Tibial artery (tissue), 4 donors: ENCODE measurements around the gene COX5B.
"Not testable (repeated sequence)": the region's sequence is repeated elsewhere in the genome, so short reads cannot be mapped to it uniquely, and the experiment has no call there.

Experiments used
- DNase-seq, 2 donors: peaks; one replicate each; pipeline ENCODE4 v3.0.0-alpha.2; 2019
- H3K27ac ChIP-seq, 2 donors: fragments of 200-600 bp; sonication (generic) in 1 of 2; 1 replicate in 1 of 2; 2 replicates in 1 of 2; pipeline ENCODE4 v1.5.1; 2018 to 2019; ENCODE audit warnings: mild to moderate bottlenecking in 1 of 2
- H3K27me3 ChIP-seq, 2 donors: fragments of 200-600 bp; sonication (generic) in 1 of 2; one replicate each; pipeline versions ENCODE4 v1.5.1 to v1.6.0; 2016 to 2019
- H3K36me3 ChIP-seq, 3 donors: fragments of 200-600 bp; sonication (generic) in 2 of 3; one replicate each; pipeline ENCODE4 v1.5.1; 2016 to 2019; ENCODE audit warnings: mild to moderate bottlenecking in 2 of 3
- H3K4me1 ChIP-seq, 4 donors: fragments of 200-600 bp; sonication (generic) in 2 of 4; 1 replicate in 3 of 4; 2 replicates in 1 of 4; pipeline ENCODE4 v1.5.1; 2016 to 2019
- H3K4me3 ChIP-seq, 2 donors: fragments of 200-600 bp; sonication (generic) in 1 of 2; 1 replicate in 1 of 2; 2 replicates in 1 of 2; pipeline ENCODE4 v1.5.1; 2018 to 2019; ENCODE audit warnings: mild to moderate bottlenecking in 2 of 2
- H3K9me3 ChIP-seq, 3 donors: fragments of 200-600 bp; sonication (generic) in 1 of 3; one replicate each; pipeline ENCODE4 v1.5.1; 2016 to 2019
- intact Hi-C: fragments of 100-400 bp; cut with DNase I; formaldehyde crosslinking; loops from one replicate; pipeline ENCODE4 v1.15.0; 2023; ENCODE audit warnings: low total_unique reads
- TF ChIP-seq, protein P1 (sequence below), 2 experiments: fragments of 200-600 bp in 1 of 2; fragments of 450-650 bp in 1 of 2; IDR thresholded peaks; one replicate each; pipeline ENCODE4 v1.5.1; 2017 to 2019; ENCODE audit warnings: antibody characterized with exemption in 2 of 2, mild to moderate bottlenecking in 1 of 2, moderate library complexity in 1 of 2

Gene COX5B

DNA sequence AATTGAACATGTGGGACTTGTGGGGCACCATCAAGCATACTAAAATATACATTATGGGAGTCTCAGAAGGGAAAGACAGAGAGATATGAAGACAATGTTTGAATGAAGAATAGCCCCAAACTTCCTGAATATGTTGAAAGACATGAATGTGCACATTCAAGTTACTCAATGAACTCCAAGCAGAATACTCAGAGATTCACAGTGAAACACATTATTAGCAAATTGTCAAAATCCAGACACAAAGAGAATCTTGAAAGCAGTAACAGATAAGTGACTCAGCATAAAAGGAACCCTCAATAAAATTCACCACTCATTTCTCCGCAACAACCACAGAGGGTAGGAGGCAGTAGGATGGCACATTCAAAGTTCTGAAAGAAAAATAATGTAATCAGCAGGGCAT lies 32.4 kb downstream of the COX5B start:
- intact Hi-C loops, result no loop called here
- no peak for DNase-seq
- Histone ChIP-seq H3K4me3 (no peak overlapping the region), H3K4me1 (no peaks in the 10 kb centered on the region), H3K36me3 (no peaks in the 10 kb centered on the region), H3K27ac (no peak overlapping the region), H3K9me3 (no peaks in the 10 kb centered on the region), H3K27me3 (no peaks in the 10 kb centered on the region)
- TF ChIP-seq, protein P1, sequence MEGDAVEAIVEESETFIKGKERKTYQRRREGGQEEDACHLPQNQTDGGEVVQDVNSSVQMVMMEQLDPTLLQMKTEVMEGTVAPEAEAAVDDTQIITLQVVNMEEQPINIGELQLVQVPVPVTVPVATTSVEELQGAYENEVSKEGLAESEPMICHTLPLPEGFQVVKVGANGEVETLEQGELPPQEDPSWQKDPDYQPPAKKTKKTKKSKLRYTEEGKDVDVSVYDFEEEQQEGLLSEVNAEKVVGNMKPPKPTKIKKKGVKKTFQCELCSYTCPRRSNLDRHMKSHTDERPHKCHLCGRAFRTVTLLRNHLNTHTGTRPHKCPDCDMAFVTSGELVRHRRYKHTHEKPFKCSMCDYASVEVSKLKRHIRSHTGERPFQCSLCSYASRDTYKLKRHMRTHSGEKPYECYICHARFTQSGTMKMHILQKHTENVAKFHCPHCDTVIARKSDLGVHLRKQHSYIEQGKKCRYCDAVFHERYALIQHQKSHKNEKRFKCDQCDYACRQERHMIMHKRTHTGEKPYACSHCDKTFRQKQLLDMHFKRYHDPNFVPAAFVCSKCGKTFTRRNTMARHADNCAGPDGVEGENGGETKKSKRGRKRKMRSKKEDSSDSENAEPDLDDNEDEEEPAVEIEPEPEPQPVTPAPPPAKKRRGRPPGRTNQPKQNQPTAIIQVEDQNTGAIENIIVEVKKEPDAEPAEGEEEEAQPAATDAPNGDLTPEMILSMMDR (IDR thresholded peaks at IDR 0.05), result no peak

DNA sequence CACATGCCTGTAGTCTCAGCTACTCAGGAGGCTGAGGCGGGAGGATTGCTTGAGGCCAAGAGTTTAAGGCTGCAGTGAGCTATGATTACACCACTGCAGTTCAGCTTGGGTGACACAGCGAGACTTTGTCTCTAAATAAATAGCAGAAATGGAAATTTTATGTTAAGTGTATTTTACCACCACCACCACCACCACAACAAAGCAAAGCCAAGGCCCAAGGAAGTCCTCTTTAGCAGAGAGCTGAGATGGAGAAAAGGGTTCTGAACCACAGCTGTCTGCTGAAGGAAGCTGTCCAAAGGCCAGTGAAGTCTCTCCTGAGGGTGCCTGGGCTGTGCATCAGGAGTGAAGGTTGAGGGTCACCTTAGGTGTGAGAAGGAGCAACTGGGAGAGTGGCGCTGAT lies 41.4 kb downstream of the COX5B start:
- DNase-seq, H3K27me3 ChIP-seq, H3K36me3 ChIP-seq, H3K27ac ChIP-seq, H3K9me3 ChIP-seq, H3K4me3 ChIP-seq, H3K4me1 ChIP-seq, intact Hi-C loops: not testable (repeated sequence)

DNA sequence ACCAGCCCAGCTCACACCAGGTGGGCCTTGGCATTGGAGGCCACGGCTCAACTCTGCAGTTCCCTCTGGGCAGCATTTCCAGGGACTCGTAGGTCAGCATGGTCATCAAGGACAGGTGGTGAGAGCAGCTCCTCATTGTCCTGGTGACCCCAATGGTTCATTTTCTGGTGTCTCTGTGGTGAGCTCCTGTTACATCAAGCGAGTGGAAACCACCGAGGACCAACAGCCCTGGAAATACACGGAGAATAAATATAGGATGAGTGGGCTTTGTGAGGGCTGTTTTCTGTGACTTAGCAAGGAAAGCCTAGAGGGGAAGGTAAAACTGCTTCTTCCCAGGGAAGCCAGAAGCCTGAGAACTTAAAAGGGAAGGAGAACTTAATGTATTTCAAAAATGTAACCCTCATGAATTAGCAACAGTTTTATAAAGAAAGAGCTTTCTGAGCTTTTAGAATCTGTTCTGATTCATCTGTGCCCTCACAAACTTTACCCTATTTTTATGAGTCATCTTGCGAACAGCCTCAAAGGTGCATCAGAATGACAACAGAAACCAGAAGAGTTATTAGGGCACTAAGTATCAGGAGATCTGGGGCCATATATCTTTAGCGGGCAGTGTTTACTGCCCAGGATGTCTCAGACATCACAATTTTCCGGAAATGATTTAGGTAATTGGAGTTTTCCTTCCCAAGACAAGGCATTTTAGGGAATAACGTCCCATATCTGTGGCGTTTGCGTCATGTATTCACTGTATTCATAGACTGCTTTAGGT lies 42.4 kb downstream of the COX5B start:
- H3K36me3 ChIP-seq, result no peaks in the 10 kb centered on the region
- DNase-seq, result no peak
- TF ChIP-seq, protein P1 (IDR thresholded peaks at IDR 0.05), result no peak
- H3K27ac ChIP-seq, result no peak overlapping the region
- intact Hi-C loops, result no loop called here
- no peaks in the 10 kb centered on the region for H3K4me1 ChIP-seq
- H3K4me3 ChIP-seq, result no peak overlapping the region
- no peaks in the 10 kb centered on the region for H3K27me3 ChIP-seq
- H3K9me3 ChIP-seq, result no peaks in the 10 kb centered on the region

DNA sequence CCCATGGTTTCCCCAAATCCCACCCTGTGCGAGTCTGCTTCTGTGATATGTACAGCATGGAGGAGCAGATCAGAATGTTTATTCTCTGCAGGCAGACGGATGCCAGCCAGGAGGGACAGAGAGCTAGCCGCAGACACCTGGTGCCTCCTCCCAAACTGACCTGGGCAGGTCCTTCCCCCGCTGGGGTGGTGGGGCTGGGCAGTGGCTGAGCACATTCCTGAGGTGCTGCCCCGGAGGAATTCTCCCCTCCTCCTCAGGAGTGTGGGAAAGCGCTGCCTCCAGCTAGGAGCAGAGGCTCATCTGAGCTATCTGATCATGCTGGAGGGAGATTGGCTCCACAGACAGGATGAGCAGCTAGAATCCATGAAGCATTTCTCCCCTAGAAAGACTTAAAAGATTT lies 45.3 kb downstream of the COX5B start:
- no peaks in the 10 kb centered on the region for H3K36me3 ChIP-seq
- no peaks in the 10 kb centered on the region for H3K4me1 ChIP-seq
- no peak overlapping the region for H3K4me3 ChIP-seq
- no peak overlapping the region for H3K27ac ChIP-seq
- H3K27me3 ChIP-seq, result no peaks in the 10 kb centered on the region
- H3K9me3 ChIP-seq, result no peaks in the 10 kb centered on the region
- TF ChIP-seq, protein P1 (IDR thresholded peaks at IDR 0.05), result no peak
- intact Hi-C loops, result no loop called here
- no peak for DNase-seq

DNA sequence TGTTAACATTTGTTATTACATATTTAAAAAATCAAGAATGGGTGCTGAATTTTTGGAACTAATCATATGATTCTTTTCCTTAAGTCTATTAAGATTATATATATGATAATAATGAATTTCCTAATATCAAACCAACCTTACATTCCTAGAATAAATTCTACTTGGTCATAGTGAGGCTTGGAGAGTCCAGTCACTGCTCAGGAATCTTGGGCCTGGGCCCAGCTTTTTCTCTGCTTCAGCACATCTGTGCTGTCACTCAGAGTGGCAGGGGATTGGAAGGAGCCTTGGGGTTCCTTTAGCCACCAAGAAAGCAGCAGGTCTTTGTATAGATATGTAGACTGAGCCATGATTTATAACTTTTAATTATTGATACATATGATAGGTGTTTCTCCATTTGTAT lies 47.6 kb downstream of the COX5B start:
- no peak overlapping the region for H3K27ac ChIP-seq
- no peaks in the 10 kb centered on the region for H3K9me3 ChIP-seq
- DNase-seq, result no peak
- H3K36me3 ChIP-seq, result no peaks in the 10 kb centered on the region
- TF ChIP-seq, protein P1 (IDR thresholded peaks at IDR 0.05), result no peak
- intact Hi-C loops, result no loop called here
- H3K4me3 ChIP-seq, result no peak overlapping the region
- peaks cover 0 to 5% (median 2%) of the 10 kb centered on the region in 4 donors for H3K4me1 ChIP-seq
- H3K27me3 ChIP-seq, result no peaks in the 10 kb centered on the region

DNA sequence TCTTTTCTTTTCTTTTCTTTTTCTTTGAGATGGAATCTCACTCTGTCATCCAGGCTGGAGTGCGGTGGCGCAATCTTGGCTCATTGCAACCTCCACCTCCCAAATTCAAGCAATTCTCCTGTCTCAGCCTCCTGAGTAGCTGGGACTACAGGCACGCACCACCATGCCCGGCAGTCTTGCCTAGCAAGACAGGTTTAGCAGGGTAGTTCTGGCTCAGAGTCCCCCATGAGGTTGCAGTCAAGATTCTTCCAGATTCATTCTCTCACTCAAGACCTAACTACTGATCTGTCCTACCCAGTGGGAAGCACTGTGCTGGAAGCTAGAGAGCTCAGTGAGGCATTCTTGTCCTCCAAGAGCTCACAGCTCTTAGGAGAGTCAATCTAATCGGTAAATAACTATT lies 49.9 kb downstream of the COX5B start:
- H3K9me3 ChIP-seq, result no peaks in the 10 kb centered on the region
- H3K27ac ChIP-seq, result no peak overlapping the region
- H3K4me1 ChIP-seq, result peaks cover 0 to 5% (median 2%) of the 10 kb centered on the region in 4 donors
- DNase-seq, result no peak
- TF ChIP-seq, protein P1 (IDR thresholded peaks at IDR 0.05), result no peak
- H3K36me3 ChIP-seq, result no peaks in the 10 kb centered on the region
- H3K27me3 ChIP-seq, result no peaks in the 10 kb centered on the region
- no peak overlapping the region for H3K4me3 ChIP-seq
- intact Hi-C loops, result loop anchor here (2.0 kb wide), 1 partner anchor 105 kb away; no protein-coding TSS in a partner anchor
